WTC11 (cell line): Measurements from ENCODE around the gene NR4A3.

ENCODE experiments used
- CBFB ChIP-seq: sonication (generic); formaldehyde crosslinking; IDR thresholded peaks from 2 replicates; pipeline ENCODE4 v1.8.1; 2022; ENCODE audit warnings: mild to moderate bottlenecking, low read depth, missing genetic modification reagents
- CREB1 ChIP-seq: sonication (generic); formaldehyde crosslinking; IDR thresholded peaks from 2 replicates; pipeline ENCODE4 v1.8.0; 2023; ENCODE audit warnings: mild to moderate bottlenecking, missing genetic modification reagents
- ELF4 ChIP-seq: sonication (generic); formaldehyde crosslinking; IDR thresholded peaks from 2 replicates; pipeline ENCODE4 v1.8.1; 2022; ENCODE audit warnings: low read depth, mild to moderate bottlenecking, moderate library complexity, missing genetic modification reagents
- ETV6 ChIP-seq: sonication (generic); formaldehyde crosslinking; IDR thresholded peaks from 2 replicates; pipeline ENCODE4 v1.8.1; 2022; ENCODE audit warnings: mild to moderate bottlenecking, missing genetic modification reagents
- PRDM15 ChIP-seq: sonication (generic); formaldehyde crosslinking; IDR thresholded peaks from 2 replicates; pipeline ENCODE4 v1.8.0; 2022; ENCODE audit warnings: missing genetic modification reagents
- SMAD4 ChIP-seq: sonication (generic); formaldehyde crosslinking; IDR thresholded peaks from 2 replicates; pipeline ENCODE4 v1.8.0; 2022; ENCODE audit warnings: mild to moderate bottlenecking, missing genetic modification reagents
- SP1 ChIP-seq: sonication (generic); formaldehyde crosslinking; conservative IDR thresholded peaks from 2 replicates; pipeline ENCODE4 v1.8.1; 2022; ENCODE audit warnings: missing genetic modification reagents
- TCF7 ChIP-seq: sonication (generic); formaldehyde crosslinking; IDR thresholded peaks from 2 replicates; pipeline ENCODE4 v1.8.0; 2022; ENCODE audit warnings: mild to moderate bottlenecking, low read depth, missing genetic modification reagents, moderate library complexity
- TP53 ChIP-seq: sonication (generic); formaldehyde crosslinking; IDR thresholded peaks from 2 replicates; pipeline ENCODE4 v1.8.1; 2023; ENCODE audit warnings: mild to moderate bottlenecking, missing genetic modification reagents
- USF2 ChIP-seq: sonication (generic); formaldehyde crosslinking; IDR thresholded peaks from 2 replicates; pipeline ENCODE4 v1.8.1; 2023; ENCODE audit warnings: mild to moderate bottlenecking, missing genetic modification reagents, moderate library complexity
- TF ChIP-seq, protein P1 (sequence below): sonication (generic); formaldehyde crosslinking; IDR thresholded peaks from 2 replicates; pipeline ENCODE4 v1.8.1; 2022; ENCODE audit warnings: low read depth, mild to moderate bottlenecking, moderate library complexity, missing genetic modification reagents, borderline replicate concordance
- TF ChIP-seq, protein P2 (sequence below): fragments of 200-600 bp; IDR thresholded peaks from 2 replicates; pipeline ENCODE4 v1.8.0; 2022; ENCODE audit warnings: antibody characterized with exemption
- TF ChIP-seq, protein P3 (sequence below): sonication (generic); formaldehyde crosslinking; IDR thresholded peaks from 2 replicates; pipeline ENCODE4 v1.8.0; 2022; ENCODE audit warnings: mild to moderate bottlenecking, missing genetic modification reagents

- TF ChIP-seq TCF7 (no peak), PRDM15 (CRISPR knock-in tag) (no peak), CBFB (no peak), ELF4 (no peak), CREB1 (no peak), SP1 (no peak), USF2 (CRISPR knock-in tag) (no peak), TP53 (CRISPR knock-in tag) (no peak), SMAD4 (CRISPR knock-in tag) (no peak), ETV6 (no peak)
- TF ChIP-seq, protein P1, sequence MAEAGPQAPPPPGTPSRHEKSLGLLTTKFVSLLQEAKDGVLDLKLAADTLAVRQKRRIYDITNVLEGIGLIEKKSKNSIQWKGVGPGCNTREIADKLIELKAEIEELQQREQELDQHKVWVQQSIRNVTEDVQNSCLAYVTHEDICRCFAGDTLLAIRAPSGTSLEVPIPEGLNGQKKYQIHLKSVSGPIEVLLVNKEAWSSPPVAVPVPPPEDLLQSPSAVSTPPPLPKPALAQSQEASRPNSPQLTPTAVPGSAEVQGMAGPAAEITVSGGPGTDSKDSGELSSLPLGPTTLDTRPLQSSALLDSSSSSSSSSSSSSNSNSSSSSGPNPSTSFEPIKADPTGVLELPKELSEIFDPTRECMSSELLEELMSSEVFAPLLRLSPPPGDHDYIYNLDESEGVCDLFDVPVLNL = no peak
- TF ChIP-seq, protein P2, sequence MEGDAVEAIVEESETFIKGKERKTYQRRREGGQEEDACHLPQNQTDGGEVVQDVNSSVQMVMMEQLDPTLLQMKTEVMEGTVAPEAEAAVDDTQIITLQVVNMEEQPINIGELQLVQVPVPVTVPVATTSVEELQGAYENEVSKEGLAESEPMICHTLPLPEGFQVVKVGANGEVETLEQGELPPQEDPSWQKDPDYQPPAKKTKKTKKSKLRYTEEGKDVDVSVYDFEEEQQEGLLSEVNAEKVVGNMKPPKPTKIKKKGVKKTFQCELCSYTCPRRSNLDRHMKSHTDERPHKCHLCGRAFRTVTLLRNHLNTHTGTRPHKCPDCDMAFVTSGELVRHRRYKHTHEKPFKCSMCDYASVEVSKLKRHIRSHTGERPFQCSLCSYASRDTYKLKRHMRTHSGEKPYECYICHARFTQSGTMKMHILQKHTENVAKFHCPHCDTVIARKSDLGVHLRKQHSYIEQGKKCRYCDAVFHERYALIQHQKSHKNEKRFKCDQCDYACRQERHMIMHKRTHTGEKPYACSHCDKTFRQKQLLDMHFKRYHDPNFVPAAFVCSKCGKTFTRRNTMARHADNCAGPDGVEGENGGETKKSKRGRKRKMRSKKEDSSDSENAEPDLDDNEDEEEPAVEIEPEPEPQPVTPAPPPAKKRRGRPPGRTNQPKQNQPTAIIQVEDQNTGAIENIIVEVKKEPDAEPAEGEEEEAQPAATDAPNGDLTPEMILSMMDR = no peak
- TF ChIP-seq, protein P3, sequence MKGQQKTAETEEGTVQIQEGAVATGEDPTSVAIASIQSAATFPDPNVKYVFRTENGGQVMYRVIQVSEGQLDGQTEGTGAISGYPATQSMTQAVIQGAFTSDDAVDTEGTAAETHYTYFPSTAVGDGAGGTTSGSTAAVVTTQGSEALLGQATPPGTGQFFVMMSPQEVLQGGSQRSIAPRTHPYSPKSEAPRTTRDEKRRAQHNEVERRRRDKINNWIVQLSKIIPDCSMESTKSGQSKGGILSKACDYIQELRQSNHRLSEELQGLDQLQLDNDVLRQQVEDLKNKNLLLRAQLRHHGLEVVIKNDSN (CRISPR knock-in tag) = no peak
These were observed 13.7 kb upstream of the NR4A3 start for GRCh38 chr9:99807956-99808355.
